CD4-positive, alpha-beta T cell (primary cell): Measurements from ENCODE around the gene OR4M2. TPM values are rescaled to one million over a fixed set of nuclear protein-coding genes. Genes with fewer than 3 reads are reported as not detected.
A peak's percentile ranks its signal among the peaks of the same experiment; 100 is the strongest.
"Not testable (repeated sequence)": the region's sequence is repeated elsewhere in the genome, so short reads cannot be mapped to it uniquely, and the experiment has no call there.

ENCODE experiments used
- ATAC-seq: fragments of 200-7000 bp; cut with Tn5 transposase; one replicate; pipeline ENCODE4 v1.10.0; 2022; ENCODE audit warnings: mild to moderate bottlenecking; ENCODE audit not compliant: poor library complexity
- CTCF ChIA-PET: fragments of 350-600 bp; sonication (Branson Sonifier 250); formaldehyde crosslinking; loops from one replicate; lab custom pipeline; 2021; ENCODE audit warnings: antibody characterized with exemption, inconsistent platforms; lab: Charles Lee
- POLR2A ChIA-PET: fragments of 350-600 bp; sonication (Branson Sonifier 250); formaldehyde crosslinking; loops from one replicate; lab custom pipeline; 2021; ENCODE audit warnings: antibody characterized with exemption, inconsistent platforms; lab: Charles Lee
- DNase-seq, 14 experiments: peaks; one replicate each; pipeline ENCODE4 v3.0.0-alpha.2; 2013 to 2020; ENCODE audit warnings: mixed read lengths in 2 of 14
- H3K27ac ChIP-seq, 2 donors: one replicate each; pipeline versions ENCODE4 v1.5.1 to v1.7.0; 2013; ENCODE audit warnings: low read length in 2 of 2, low read depth in 1 of 2, mild to moderate bottlenecking in 1 of 2
- H3K27me3 ChIP-seq, 2 experiments: 1 replicate in 1 of 2; 2 replicates in 1 of 2; pipeline versions ENCODE4 v1.6.1 to v1.7.0; 2013; ENCODE audit warnings: low read length in 2 of 2, control low read depth in 1 of 2, mild to moderate bottlenecking in 1 of 2, moderate library complexity in 1 of 2; ENCODE audit not compliant: insufficient read depth in 2 of 2, control insufficient read depth in 1 of 2
- H3K36me3 ChIP-seq: one replicate; pipeline ENCODE4 v1.6.1; 2013; ENCODE audit warnings: low read length, control low read depth; ENCODE audit not compliant: insufficient read depth
- H3K4me1 ChIP-seq: one replicate; pipeline ENCODE4 v1.6.1; 2013; ENCODE audit warnings: low read length, control low read depth; ENCODE audit not compliant: insufficient read depth
- H3K4me3 ChIP-seq: one replicate; pipeline ENCODE4 v1.5.1; 2013; ENCODE audit warnings: mild to moderate bottlenecking, low read length, moderate library complexity
- H3K9me3 ChIP-seq, 2 experiments: 1 replicate in 1 of 2; 2 replicates in 1 of 2; pipeline versions ENCODE4 v1.6.1 to v1.7.0; 2013; ENCODE audit warnings: low read length in 2 of 2, mild to moderate bottlenecking in 2 of 2, control low read depth in 1 of 2, moderate library complexity in 1 of 2; ENCODE audit not compliant: control insufficient read depth in 1 of 2, insufficient read depth in 1 of 2
- H3K27ac Mint-ChIP-seq: one replicate; pipeline ENCODE4 v1.8.0; 2020; ENCODE audit warnings: mixed read lengths
- H3K27me3 Mint-ChIP-seq: one replicate; pipeline ENCODE4 v1.8.0; 2021; ENCODE audit warnings: mixed read lengths
- H3K36me3 Mint-ChIP-seq: one replicate; pipeline ENCODE4 v1.8.0; 2021; ENCODE audit warnings: low read depth, mixed read lengths
- H3K4me1 Mint-ChIP-seq: one replicate; pipeline ENCODE4 v1.8.0; 2021; ENCODE audit warnings: low read depth, mixed read lengths
- H3K4me3 Mint-ChIP-seq: one replicate; pipeline ENCODE4 v1.8.0; 2020; ENCODE audit warnings: mild to moderate bottlenecking, mixed read lengths
- H3K9me3 Mint-ChIP-seq: one replicate; pipeline ENCODE4 v1.8.0; 2020; ENCODE audit warnings: mixed read lengths
- intact Hi-C, 2 experiments: fragments of 100-400 bp; cut with DNase I in 1 of 2; cut with micrococcal nuclease in 1 of 2; formaldehyde crosslinking; loops; one replicate each; pipeline versions ENCODE4 v1.15.1 to v1.9.0; 2023 to 2025; cut with DNase I, micrococcal nuclease
- polyA plus RNA-seq, 2 donors: library from polyadenylated mRNA; unstranded; fragments of 120-200 nt; gene quantifications; one replicate each; pipeline ENCODE4 v1.2.1, GENCODE V29; 2013
- total RNA-seq, 174 experiments: library from RNA in 2 of 174; stranded (reverse) in 2 of 174; gene quantifications; one replicate each; pipeline ENCODE4 v1.2.3 and lab custom pipeline; 2021 to 2026

Gene OR4M2, protein sequence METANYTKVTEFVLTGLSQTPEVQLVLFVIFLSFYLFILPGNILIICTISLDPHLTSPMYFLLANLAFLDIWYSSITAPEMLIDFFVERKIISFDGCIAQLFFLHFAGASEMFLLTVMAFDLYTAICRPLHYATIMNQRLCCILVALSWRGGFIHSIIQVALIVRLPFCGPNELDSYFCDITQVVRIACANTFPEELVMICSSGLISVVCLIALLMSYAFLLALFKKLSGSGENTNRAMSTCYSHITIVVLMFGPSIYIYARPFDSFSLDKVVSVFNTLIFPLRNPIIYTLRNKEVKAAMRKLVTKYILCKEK
- not detected for total RNA-seq
- polyA plus RNA-seq (2013, experiment 1 of 2), result not detected
- polyA plus RNA-seq (2013, experiment 2 of 2), result not detected
- 0 reads per million in 172 experiments for total RNA-seq (lab: John Stamatoyannopoulos, UW)

DNA sequence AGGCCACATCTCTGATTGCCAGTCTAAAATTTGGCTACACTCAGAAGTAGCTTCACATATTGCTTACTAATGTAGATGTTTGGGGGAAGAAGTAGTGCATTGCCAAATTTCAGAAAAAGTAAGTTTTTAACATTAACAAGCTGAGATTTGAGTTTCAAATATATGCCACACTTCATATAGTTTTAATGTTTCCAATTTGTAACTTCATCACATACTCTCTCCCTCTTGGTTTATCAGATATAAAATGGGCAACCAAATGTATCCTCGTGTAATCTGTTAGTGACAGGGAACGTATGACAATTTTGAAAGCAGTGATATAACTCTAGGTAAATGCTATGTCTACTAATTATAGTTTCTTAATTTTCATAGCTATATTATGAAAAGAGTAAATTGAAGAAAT, at the start of gene OR4M2:
OR4M2 (plus strand) TSS at position 301 of the 400 bp plus-strand sequence; CDS start at position 399, 98 bp downstream.
- not testable (repeated sequence) for H3K4me1 Mint-ChIP-seq

DNA sequence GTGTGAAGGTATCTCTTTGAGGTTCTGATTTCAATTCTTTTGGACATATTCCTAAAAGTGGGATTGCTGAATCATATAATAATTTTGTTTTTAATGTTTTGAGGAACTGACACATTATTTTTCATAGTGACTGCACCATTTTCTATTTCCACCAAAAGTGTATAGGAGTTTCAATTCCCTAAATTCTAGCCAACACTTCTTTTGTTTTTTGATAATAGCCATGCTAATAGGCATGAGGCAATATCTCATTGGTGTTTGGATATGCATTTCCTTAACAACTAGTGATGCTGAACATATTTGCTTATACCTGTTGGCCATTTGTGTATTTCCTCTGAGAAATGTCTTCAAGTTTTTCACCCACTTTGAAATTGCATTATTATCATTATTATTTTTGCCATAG, 11.1 kb upstream of the OR4M2 start:
- H3K27ac Mint-ChIP-seq, H3K27me3 ChIP-seq, ATAC-seq, H3K4me1 ChIP-seq, H3K4me3 Mint-ChIP-seq, POLR2A ChIA-PET, intact Hi-C loops, H3K27me3 Mint-ChIP-seq, CTCF ChIA-PET, H3K36me3 ChIP-seq, H3K4me1 Mint-ChIP-seq, H3K9me3 Mint-ChIP-seq, H3K9me3 ChIP-seq, H3K4me3 ChIP-seq, H3K36me3 Mint-ChIP-seq, DNase-seq, H3K27ac ChIP-seq: not testable (repeated sequence)

More for the DNA sequence above, at the start of gene OR4M2:
- H3K27ac Mint-ChIP-seq, ATAC-seq, H3K36me3 Mint-ChIP-seq, H3K9me3 Mint-ChIP-seq, intact Hi-C loops, H3K27me3 Mint-ChIP-seq, H3K36me3 ChIP-seq, POLR2A ChIA-PET, H3K4me3 ChIP-seq, CTCF ChIA-PET, H3K4me3 Mint-ChIP-seq, DNase-seq, H3K27me3 ChIP-seq, H3K27ac ChIP-seq, H3K9me3 ChIP-seq, H3K4me1 ChIP-seq: not testable (repeated sequence)

DNA sequence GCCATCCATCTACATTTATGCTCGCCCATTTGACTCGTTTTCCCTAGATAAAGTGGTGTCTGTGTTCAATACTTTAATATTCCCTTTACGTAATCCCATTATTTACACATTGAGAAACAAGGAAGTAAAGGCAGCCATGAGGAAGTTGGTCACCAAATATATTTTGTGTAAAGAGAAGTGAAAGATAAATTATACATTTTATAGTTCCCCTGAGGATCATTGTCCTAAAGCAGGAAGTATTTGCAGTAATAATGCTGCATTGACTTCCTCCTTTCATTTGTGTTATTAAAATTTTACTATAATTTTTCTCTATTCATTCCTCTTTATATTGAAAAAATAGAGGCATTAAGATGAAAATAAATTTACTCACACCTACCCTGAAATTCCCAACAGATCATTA, 1.1 kb downstream of the OR4M2 start:
- H3K9me3 Mint-ChIP-seq, H3K27ac ChIP-seq, H3K4me1 Mint-ChIP-seq, H3K4me1 ChIP-seq, ATAC-seq, POLR2A ChIA-PET, H3K27ac Mint-ChIP-seq, CTCF ChIA-PET, H3K36me3 Mint-ChIP-seq, intact Hi-C loops, H3K4me3 ChIP-seq, H3K27me3 Mint-ChIP-seq, H3K4me3 Mint-ChIP-seq, H3K36me3 ChIP-seq, H3K27me3 ChIP-seq, H3K9me3 ChIP-seq, DNase-seq: not testable (repeated sequence)

DNA sequence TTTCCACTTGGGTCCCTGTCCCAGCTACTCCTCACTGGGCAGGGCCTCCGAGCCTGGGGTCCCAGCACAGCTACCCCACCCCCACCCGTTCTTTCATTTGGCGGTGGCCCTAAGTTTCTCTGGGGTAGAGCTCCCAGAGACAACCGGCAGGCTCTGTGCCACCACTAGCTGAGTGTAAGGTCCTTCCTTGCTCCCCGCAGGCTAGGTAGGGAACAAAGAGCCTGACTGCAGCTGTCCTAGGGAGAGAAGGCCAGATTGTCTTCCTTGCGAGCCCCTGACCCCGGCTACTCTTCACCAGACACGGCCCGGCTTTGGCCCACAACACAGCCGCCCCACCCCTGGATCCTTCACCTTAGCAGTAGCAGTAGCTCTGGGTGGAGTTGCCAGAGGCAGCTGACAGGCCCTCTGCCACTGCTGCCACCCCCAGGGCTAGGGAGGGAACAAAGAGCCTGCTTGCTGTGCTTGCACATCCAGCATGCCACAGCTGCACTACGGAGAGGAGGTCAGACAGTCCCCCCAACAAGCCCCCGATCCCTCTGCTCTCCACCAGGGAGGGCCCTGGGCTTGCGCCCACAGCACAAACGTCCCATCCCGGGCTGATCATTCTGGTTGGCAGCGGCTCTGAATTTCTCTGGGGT, 18.4 kb downstream of the OR4M2 start:
- H3K4me1 Mint-ChIP-seq, intact Hi-C loops: not testable (repeated sequence)
- ATAC-seq, result peak; percentile 81

DNA sequence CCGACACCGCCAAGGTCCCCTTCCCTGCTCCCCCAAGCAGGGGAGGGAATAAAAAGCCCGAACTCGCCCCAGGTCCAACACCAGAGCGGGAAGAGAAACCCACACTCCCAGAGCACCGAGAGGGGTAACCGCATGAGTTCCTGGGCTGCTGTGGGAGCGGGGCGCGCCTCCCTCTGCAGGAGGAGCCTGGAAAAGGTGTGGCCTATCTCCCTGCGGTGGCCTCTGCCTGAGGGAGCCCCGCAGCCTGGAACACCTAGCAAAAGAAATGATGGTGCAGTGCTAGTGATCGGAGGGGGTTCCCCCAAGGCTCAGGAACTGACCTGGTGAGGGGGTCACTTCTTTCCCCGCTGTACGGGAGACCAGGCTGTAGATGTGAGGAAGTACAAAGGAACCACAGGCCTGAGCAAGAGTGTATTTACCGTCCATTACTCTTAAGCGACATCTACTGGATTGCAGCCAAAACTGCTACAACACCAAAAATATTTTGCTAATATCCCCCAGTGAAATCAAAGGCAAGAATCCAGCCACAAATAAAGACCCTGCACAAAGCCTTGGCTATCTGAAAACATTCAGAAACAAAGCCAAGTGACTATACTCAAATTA, 19.1 kb downstream of the OR4M2 start:
- DNase-seq, result peak in 1 of 14 experiments; percentile 3
- H3K36me3 ChIP-seq, H3K9me3 ChIP-seq, H3K27me3 Mint-ChIP-seq, intact Hi-C loops, H3K9me3 Mint-ChIP-seq, CTCF ChIA-PET, H3K4me3 Mint-ChIP-seq, POLR2A ChIA-PET, H3K27ac Mint-ChIP-seq, H3K4me1 Mint-ChIP-seq, H3K27ac ChIP-seq, H3K36me3 Mint-ChIP-seq, H3K27me3 ChIP-seq, H3K4me1 ChIP-seq: not testable (repeated sequence)
- H3K4me3 ChIP-seq, result peak overlapping the region; percentile 22
- peak; percentile 85 for ATAC-seq

More for the DNA sequence above, 18.4 kb downstream of the OR4M2 start:
- H3K4me1 ChIP-seq, H3K27ac Mint-ChIP-seq, H3K27me3 ChIP-seq, POLR2A ChIA-PET, H3K27ac ChIP-seq, H3K9me3 ChIP-seq, H3K9me3 Mint-ChIP-seq, H3K36me3 Mint-ChIP-seq, CTCF ChIA-PET, H3K36me3 ChIP-seq, H3K27me3 Mint-ChIP-seq, H3K4me3 Mint-ChIP-seq: not testable (repeated sequence)
- DNase-seq, result peak in 2 of 14 experiments; percentile 2 to 10
- peak overlapping the region; percentile 22 for H3K4me3 ChIP-seq

DNA sequence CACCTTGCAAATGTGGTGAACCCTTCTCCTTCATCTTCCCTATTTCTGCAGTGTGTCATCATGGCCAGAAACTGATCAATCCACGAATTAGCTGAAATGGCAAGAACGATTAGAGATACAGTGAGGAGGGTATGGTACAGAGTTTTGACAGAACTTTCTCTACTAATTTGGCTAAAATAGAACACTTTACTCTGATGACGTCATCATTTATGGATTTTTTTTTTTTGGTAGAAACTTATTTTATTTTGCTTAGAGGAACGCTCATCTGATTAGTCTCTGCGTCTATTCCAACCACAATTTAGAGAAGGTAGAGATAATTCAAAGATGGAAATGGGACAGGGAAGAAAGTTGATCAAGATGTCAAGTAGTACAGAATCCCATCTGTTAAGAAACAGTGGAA, 41.7 kb downstream of the OR4M2 start:
- DNase-seq, H3K4me3 ChIP-seq, ATAC-seq, H3K27me3 Mint-ChIP-seq, H3K4me1 Mint-ChIP-seq, H3K9me3 ChIP-seq, H3K36me3 ChIP-seq, H3K4me3 Mint-ChIP-seq, intact Hi-C loops, POLR2A ChIA-PET, H3K9me3 Mint-ChIP-seq, H3K27me3 ChIP-seq, H3K36me3 Mint-ChIP-seq, CTCF ChIA-PET, H3K27ac Mint-ChIP-seq, H3K4me1 ChIP-seq, H3K27ac ChIP-seq: not testable (repeated sequence)
